Left colon (tissue), 2 donors: ENCODE results near the gene COX7B2. TPM values are rescaled to one million over a fixed set of nuclear protein-coding genes. Genes with fewer than 3 reads are reported as not detected.
A peak's percentile ranks its signal among the peaks of the same experiment; 100 is the strongest.

Experiments used
- ATAC-seq: fragments of 200-7000 bp; cut with Tn5 transposase; one replicate; pipeline ENCODE4 v1.9.1; 2020; ENCODE audit warnings: mild to moderate bottlenecking, moderate library complexity
- DNase-seq, 2 donors: peaks; one replicate each; pipeline ENCODE4 v3.0.0-alpha.2; 2020
- intact Hi-C, 2 donors: fragments of 100-400 bp; cut with DNase I in 1 of 2; cut with micrococcal nuclease in 1 of 2; formaldehyde crosslinking; loops; one replicate each; pipeline versions ENCODE4 v1.11.2 to v1.14.0; 2022; cut with DNase I, micrococcal nuclease
- total RNA-seq, 2 donors: library from RNA; stranded (reverse); fragmentation: NEBNext Ultra II Directional; extraction: Animal tissue kit (Norgen Biotek cat#: 25700); gene quantifications; one replicate each; pipeline ENCODE4 v1.2.1, GENCODE V29; 2021
- donor health status: DM: no; HTN: no; CAD: no.
- donor health status: DM: yes; HTN: yes; CAD: no.

The COX7B2 gene
- total RNA-seq, 2 donors from 2014 or later = not detected

DNA sequence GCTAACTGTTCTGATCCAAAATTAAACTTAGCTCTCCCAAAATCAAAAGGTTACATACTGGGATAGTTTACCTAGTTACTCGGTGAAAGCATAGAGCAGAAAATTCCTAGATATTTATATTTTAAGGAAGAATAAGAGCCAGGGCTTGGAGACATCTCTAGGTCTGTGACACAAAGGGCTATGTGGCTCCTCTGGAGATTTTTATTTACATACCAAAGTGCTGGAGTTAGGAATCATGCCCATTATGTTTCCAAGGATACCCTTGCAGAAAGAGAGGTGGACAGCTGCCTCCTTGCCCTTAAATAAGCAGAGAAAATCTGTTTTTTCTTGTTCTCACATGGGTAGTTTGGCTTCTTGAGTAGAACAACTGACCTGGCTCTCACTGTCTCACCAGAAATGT lies 9.0 kb downstream of the COX7B2 start:
- DNase-seq (no peak), ATAC-seq (no peak)
- intact Hi-C loops = no loop called here

DNA sequence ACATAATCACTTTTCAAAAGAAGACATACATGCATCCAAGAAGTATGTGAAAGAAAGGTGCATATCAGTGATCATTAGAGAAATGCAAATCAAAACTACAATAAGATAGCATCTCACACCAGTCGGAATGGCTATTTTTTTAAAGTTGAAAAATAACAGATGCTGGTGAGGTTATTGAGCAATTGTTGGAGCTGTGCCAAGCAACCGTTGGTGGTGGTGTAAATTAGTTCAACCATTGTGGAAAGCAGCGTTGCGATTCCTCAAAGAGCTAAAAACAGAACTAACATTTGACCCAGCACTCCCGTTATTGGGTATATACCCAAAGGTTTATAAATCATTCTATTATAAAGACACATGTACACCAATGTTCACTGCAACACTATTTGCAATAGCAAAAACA lies 14.2 kb downstream of the COX7B2 start:
- intact Hi-C loops = no loop called here
- no peak for ATAC-seq
- DNase-seq = no peak

DNA sequence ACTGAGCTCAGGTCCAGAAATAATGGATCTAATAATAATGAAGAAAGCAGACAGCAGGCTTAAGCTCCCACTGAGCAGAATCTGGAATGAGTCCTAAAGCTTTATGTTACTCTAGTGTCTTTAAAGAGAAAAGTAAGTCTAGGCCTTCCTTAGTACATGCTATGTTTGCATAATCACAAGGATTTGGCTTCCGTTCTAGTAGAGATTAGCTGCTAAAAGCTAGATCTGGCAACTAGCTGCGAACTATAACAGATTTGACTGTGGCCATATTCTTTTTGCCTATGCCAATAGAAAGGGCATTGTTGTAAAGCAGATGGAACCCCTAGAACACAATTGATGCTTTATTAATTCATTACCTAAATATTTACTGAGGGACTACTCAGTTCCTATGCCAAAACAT lies 19.0 kb downstream of the COX7B2 start:
- intact Hi-C loops = no loop called here
- ATAC-seq = no peak
- DNase-seq = no peak

DNA sequence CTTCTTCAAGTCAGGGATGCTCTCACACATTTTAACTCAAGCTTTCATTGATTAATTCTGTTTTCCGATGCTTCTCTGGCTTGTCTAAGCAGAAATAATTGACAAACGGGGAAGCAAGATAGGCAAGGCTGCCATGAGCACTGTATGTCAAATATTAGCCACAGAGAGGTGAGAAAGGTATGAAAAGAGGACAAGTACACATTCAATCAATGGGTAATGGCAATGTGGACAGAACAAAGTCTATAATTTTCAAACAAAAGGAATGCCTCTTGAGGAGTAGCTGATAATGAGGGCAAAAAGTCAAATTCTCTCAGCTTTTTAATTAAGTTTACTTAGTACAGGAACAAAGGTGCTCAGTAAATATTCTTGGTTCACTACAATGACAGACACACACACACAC lies 19.6 kb downstream of the COX7B2 start:
- DNase-seq = no peak
- intact Hi-C loops = no loop called here
- ATAC-seq = no peak

DNA sequence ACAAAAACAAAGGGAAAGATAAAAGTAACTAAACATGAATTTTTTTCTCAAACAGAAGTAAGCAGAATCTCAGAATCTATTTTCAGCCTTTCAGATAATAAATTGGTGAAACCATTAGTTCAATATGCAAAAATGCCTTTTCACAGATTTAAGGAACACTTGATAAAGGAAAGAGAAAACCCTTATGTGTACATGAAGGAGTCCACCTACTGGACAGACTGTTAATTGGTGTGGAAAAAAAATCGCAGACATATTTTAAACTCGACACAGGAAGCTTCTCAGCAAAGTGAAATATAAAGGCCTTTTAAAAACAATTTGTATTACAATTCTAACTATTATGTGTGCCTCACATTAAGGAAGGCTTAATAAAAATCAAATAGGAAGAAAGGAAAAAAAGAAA lies 22.3 kb downstream of the COX7B2 start:
- intact Hi-C loops = no loop called here
- DNase-seq (no peak), ATAC-seq (no peak)

DNA sequence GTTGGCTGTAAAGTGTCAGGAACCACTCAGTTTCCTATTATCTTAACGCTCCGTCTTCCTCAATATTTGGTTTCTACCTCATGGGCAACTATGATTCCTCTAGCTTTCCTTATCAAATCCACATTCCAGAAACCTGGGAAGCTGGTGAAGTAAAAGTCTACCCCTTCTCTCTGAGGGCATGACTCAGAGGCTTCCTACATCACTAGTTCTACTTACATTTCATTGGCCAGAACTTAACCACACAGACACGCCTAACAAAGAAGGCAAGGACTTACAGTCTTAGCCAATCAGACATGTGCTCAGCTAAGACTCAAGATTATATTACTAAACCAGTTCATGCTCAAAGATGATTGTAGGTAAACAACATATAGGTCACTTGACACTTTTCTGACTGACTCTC lies 30.4 kb downstream of the COX7B2 start:
- DNase-seq (no peak), ATAC-seq (no peak)
- intact Hi-C loops = no loop called here

DNA sequence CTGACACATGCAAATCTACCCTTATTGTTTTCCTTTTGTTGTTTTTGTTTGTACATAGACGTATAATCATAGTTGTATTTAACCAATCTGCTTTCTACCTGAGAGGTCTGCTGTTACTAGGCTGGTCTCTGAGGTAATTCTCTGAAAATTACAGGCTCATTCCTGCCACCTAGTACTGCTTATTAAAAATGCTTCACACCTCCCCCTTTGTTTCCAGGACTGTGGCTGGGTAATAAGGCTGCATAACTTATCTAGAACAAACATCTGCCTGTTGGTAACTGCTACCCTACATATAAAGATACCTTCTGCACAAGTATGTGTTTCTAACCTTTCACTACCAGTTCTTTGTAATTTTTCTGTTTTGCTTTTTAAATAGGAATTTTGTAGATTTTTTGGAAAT lies 34.2 kb downstream of the COX7B2 start:
- no peak for ATAC-seq
- no peak for DNase-seq
- intact Hi-C loops = no loop called here

DNA sequence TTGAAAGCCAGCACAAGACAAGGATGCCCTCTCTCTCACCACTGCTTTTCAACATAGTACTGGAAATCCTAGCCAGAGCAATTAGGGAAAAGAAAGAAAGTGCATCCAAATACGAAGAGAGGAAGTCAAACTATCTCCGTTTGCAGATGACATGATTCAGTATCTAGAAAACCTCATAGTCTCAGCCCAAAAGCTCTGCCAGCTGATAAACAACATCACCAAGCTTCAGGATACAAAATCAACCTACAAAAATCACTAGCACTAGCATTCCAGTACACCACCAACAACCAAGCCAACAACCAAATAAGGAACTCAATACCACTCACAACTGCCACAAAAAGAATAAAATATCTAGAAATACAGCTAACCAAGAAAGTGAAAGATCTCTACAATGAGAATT lies 38.6 kb downstream of the COX7B2 start:
- intact Hi-C loops = no loop called here
- no peak for DNase-seq

DNA sequence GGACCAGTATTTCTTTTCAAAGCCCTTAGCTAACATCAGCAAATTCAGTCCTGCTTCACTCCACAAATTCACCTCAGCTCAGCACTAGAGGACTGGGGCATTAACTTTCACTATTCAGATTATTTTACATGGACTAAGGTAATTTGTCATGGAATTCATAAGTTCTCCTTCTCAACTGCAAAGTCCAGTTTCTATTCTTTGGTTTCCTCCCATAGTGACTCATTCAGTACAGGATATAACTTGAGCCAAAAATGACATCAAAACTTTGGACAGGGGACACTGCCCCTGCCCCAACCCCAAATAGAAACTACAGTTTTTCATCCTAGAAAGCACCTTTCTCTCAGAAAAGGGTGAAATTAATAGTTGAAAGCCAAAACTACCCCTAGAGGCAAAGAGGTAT lies 52.7 kb downstream of the COX7B2 start:
- intact Hi-C loops = no loop called here
- ATAC-seq = no peak
- no peak for DNase-seq

More for the DNA sequence above, 38.6 kb downstream of the COX7B2 start:
- no peak for ATAC-seq

DNA sequence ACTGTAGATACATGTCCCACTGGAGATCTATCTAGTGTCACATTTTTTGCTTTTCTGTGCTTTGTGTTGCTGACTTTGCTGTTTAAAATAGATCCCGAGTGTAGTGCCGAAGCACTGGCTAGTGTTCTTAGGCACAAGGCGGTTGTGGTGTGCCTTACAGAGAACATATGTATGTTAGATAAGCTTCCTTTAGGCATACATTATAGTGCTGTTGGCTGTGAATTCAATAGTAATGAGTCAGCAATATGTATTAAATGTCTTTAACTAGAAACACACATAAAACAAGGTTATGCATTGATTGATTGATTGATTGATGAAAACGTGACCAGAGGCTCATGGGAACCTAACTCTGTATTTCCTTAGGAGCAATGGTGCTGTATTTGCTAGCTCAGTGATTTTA lies 56.2 kb downstream of the COX7B2 start:
- DNase-seq (no peak), ATAC-seq (no peak)
- intact Hi-C loops = no loop called here

DNA sequence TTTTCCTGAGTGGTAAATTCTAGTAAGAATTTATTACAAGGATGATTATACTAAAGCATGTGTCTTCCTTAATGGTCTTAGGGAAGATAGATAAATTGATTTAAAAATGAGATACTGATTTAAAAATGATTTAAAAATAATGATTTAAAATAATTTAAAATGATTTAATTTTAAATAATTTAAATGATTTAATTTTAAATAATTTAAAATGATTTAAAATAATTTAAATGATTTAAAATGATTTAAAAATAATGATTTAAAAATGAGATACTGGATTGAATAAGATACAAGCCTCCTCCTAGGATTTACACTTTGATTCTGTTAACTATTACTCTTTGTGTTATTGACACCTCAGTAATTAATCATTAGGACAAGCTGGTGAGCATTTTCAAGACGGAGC lies 59.0 kb downstream of the COX7B2 start:
- intact Hi-C loops = no loop called here
- no peak for ATAC-seq
- DNase-seq = no peak

DNA sequence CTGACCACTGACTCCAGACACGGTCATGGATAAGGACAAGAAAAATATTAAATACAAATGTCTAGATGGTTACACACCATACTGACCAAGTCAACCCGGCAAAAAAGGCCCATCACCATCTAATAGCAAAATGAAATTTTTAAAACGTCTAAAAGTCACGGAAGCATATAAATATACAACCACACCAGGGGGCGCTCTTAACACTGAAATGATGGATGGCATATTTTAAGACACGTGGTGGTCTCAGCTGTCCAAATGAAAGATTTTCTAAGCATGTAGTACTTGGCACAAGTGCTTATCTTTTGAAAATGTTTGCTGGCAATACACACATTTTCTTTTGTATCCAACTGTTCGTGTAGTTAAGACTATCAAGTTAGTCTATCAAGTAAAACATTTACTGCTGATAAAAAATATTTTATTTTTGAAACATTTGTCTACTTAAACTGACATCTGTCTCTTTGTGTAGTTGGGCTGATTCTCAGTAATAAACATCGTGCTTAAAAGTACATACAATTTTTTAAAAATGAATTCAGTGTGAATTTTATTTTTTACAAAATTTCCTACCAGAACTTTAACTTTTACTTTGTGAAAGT lies 64.6 kb downstream of the COX7B2 start:
- intact Hi-C loops = no loop called here
- ATAC-seq = no peak
- DNase-seq = peak in 1 of 2 donors; percentile 44

DNA sequence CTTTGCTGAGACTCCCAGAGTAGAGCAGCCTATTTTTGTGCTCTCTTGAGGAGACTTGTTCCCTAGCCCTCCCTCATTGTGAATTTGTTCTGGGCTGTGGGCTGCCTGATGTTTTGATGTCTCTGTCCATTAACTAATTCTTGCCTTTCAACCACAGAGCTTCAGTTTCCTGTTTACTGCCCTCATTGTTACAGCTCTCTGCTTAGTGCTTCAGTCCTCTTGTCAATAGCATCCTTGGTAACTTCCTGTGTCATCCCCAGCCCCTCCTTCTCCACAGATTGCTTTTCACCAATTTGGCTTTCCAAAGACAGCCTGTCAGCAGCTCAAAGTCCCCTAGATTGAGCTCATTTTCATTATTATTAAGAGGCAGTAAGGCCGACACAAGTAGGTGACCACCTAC lies 69.9 kb downstream of the COX7B2 start:
- ATAC-seq (no peak), DNase-seq (no peak)
- intact Hi-C loops = no loop called here

DNA sequence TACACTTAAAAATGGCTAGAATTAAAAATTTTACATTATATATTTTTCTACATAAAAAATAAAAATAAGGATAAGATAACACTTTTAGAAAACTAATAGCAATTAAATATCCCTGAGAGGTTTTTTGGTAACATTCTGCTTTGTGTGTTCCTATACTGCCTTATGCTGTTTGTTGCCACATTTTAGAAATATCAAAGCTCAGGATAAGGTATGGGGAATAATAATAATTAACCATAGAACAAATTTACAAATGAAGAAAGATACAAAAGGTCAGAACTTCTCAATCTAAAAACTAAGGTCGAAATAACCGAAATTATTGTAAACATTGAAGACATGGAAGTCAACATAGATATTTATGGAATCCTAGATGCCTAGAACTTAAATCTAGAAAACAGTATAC lies 71.4 kb downstream of the COX7B2 start:
- no peak for DNase-seq
- intact Hi-C loops = no loop called here
- no peak for ATAC-seq

DNA sequence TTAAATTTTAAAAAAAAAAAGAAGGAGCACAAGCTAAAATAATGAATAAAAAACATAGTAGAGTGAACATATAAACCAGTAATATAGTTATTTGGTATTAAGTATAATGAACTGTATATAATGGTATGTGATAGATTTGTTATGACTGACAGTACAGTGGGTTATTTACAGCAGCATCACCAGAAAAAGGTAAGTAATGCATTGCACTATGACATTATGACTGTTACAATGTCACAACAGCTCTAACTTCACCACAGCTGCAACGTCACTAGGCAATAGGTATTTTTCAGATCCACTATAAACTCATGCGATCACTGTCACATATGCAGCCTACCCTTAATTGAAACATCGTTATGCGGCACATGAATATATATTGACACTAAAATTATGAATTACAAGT lies 72.5 kb downstream of the COX7B2 start:
- DNase-seq (no peak), ATAC-seq (no peak)
- intact Hi-C loops = no loop called here

DNA sequence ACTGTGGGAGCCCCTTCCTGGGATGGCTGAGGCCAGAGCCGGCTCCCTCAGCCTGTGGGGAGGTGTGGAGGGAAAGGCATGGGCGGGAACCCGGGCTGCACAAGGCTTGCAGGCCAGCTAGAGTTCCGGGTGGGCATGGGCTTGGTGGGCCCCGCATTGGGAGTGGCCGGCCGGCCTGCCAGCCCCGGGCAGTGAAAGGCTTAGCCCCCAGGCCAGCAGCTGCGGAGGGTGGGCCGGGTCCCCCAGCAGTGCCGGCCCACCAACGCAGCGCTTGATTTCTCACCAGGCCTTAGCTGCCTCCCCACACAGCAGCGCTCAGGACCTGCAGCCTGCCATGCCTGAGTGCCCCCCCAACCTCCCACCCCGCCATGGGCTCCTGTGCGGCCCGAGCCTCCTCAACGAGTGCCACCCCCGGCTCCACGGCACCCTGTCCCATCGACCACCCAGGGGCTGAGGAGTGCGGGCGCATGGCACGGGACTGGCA lies 78.0 kb downstream of the COX7B2 start:
- no peak for ATAC-seq
- intact Hi-C loops = no loop called here
- no peak for DNase-seq

DNA sequence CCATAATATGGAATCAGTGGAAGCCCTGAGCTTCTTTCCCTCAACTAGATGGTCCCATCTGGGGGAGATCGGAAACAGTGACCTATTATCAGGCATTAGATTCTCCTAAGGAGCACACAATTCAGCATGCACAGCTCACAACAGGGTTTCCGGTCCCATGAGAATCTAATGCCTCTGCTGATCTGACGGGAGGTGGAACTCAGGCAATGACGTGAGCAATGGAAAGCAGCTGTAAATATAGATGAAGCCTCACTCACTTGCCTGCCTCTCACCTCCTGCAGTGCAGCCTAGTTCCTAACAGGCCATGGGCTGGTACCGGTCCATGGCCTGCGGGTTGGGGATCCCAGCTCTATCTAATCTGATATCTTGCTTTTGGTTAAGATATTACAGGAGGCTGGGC lies 88.9 kb downstream of the COX7B2 start:
- intact Hi-C loops = no loop called here
- no peak for ATAC-seq
- no peak for DNase-seq

DNA sequence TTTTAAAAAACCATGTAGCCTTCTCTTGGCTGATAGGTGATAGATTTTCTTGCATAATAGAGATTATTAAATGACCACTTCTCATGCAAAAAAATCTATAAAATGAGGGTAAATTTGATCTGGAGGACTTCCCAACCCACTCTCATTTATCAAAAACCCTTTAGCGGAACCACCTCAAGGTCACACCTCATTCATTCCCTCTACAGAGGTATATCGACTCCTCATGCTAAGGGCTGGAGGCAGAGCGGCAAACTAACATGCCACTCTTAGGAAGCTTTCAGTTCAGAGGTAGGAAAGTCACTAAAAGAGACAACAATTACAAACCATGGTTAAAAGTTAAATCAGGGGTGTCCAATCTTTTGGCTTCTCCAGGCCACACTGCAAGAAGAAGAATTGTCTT lies 90.0 kb downstream of the COX7B2 start:
- ATAC-seq (no peak), DNase-seq (no peak)
- intact Hi-C loops = no loop called here

DNA sequence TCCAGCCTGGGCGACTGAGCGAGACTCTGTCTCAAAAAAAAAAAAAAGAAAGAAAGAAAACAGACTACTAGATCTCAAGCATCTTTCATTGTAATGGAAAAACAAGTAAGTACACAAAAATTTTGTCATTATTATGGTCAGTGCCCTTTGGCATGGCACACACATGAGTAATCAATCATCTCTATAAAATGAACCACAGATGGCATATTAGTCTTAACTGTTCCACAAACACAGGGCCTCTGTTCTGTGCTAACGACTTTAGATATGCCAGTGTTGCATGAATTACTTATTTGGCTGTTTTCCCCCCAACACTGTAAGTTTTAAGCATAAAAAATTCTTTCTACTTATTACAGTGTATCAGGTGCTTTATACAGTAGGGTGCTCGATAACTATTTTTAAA lies 90.4 kb downstream of the COX7B2 start:
- ATAC-seq = no peak
- intact Hi-C loops = no loop called here
- DNase-seq = no peak

DNA sequence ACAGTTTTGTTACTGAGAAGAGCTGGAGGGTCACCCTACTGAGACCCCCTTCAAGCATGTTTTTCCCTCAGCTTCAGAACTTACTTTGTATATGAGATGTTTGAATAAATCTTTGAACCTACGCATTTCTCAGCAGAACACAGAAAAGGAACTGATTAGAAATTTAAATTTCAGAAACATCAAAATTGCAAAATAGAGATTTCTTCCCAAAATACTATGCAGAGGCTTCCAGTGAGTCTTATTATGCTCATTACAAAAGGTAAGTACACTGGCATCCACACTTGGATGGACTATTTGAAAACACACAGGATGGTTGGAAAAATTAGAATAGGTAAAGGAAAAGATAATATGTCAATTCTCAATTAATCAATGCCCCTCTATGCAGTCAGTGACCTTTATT lies 91.2 kb downstream of the COX7B2 start:
- intact Hi-C loops = no loop called here
- no peak for ATAC-seq
- no peak for DNase-seq

DNA sequence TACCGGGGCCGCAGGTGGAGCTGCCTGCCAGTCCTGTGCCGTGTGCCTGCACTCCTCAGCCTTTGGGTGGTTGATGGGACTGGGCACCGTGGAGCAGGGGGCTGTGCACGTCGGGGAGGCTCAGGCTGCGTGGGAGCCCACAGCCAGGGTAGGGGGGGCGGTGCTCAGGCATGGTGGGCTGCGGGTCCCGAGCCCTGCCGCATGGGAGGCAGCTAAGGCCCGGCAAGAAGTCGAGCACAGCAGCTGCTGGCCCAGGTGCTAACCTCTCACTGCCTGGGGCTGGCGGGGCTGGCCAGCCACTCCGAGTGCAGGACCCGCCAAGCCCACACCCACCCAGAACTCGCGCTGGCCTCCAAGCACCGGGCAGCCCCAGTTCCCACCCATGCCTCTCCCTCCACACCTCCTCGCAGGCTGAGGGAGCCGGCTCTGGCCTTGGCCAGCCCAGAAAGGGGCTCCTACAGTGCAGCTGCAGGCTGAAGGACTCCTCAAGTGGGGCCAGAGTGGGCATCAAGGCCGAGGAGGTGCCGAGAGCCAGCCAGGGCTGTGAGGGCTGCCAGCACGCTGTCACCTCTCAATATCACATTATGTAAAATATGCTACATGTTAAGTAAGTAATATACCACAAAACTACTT lies 104.1 kb downstream of the COX7B2 start:
- intact Hi-C loops = no loop called here
- ATAC-seq = no peak
- no peak for DNase-seq
